BJ (cell line): ENCODE data around the gene ZNF366. TPM values are rescaled to one million over a fixed set of nuclear protein-coding genes. Genes with fewer than 3 reads are reported as not detected.

ENCODE experiments used
- CTCF ChIA-PET: fragments of 350-600 bp; formaldehyde crosslinking; extraction: SDS; loops from one replicate; lab custom pipeline; 2021; ENCODE audit warnings: antibody characterized with exemption, inconsistent platforms; lab: Yijun Ruan, JAX
- POLR2A ChIA-PET: fragments of 300-600 bp; sonication (Branson Sonifier 250); formaldehyde crosslinking; extraction: SDS; loops from one replicate; lab custom pipeline; 2021; ENCODE audit warnings: antibody characterized with exemption; lab: Charles Lee
- DNase-seq: peaks from one replicate; pipeline ENCODE4 v3.0.0-alpha.2; 2011; ENCODE audit warnings: low read depth
- H3K27me3 ChIP-seq: 2 replicates; pipeline ENCODE4 v1.6.0; 2011; ENCODE audit warnings: low read length; ENCODE audit not compliant: control insufficient read depth, insufficient read depth
- H3K36me3 ChIP-seq: 2 replicates; pipeline ENCODE4 v1.5.1; 2011; ENCODE audit warnings: low read length; ENCODE audit not compliant: control insufficient read depth, insufficient read depth
- H3K4me3 ChIP-seq: 2 replicates; pipeline ENCODE4 v1.5.1; 2011; ENCODE audit warnings: low read depth, mild to moderate bottlenecking, control low read depth, low read length
- CTCF ChIP-seq: IDR thresholded peaks from 2 replicates; pipeline ENCODE4 v1.5.1; 2011; ENCODE audit warnings: low read depth, mild to moderate bottlenecking, control low read depth, inconsistent platforms, low read length, moderate library complexity; ENCODE audit not compliant: insufficient read depth
- polyA plus RNA-seq: library from polyadenylated mRNA; depleted of rRNA; stranded (reverse); fragments of >200 nt; gene quantifications from 2 replicates; pipeline ENCODE4 v1.2.3, GENCODE V29; 2011

Gene ZNF366
- polyA plus RNA-seq, 1 experiment, result not detected

- no peaks in the 10 kb centered on the region for H3K36me3 ChIP-seq
- TF ChIP-seq CTCF, result no peak
- H3K27me3 ChIP-seq, result no peaks in the 10 kb centered on the region
- ChIA-PET POLR2A (interaction anchor here (0.7 kb wide), 1 partner anchor 657 kb away, joined by 4 read pairs; no protein-coding TSS in a partner anchor), CTCF (no interaction called here)
- H3K4me3 ChIP-seq, result no peak overlapping the region
- DNase-seq, result no peak
Observed at GRCh38 chr5:72497823-72498222, 9.4 kb downstream of the ZNF366 start.

GRCh38 chr5:72495410-72495809, 11.8 kb downstream of the ZNF366 start:
- H3K4me3 ChIP-seq, result no peak overlapping the region
- no peak for TF ChIP-seq CTCF
- no peak for DNase-seq
- no peaks in the 10 kb centered on the region for H3K27me3 ChIP-seq
- no peaks in the 10 kb centered on the region for H3K36me3 ChIP-seq
- CTCF ChIA-PET, result interaction anchor here (0.6 to 1.6 kb wide), 2 partner anchors 9 to 346 kb away, joined by 3 to 5 read pairs; no protein-coding TSS in a partner anchor
- POLR2A ChIA-PET, result no interaction called here

- no peaks in the 10 kb centered on the region for H3K36me3 ChIP-seq
- DNase-seq, result no peak
- CTCF ChIA-PET, result interaction anchor here (1.3 to 1.7 kb wide), 3 partner anchors 8 to 16 kb away, joined by 3 to 6 read pairs (median 5); no protein-coding TSS in a partner anchor
- H3K4me3 ChIP-seq, result no peak overlapping the region
- TF ChIP-seq CTCF, result no peak
- POLR2A ChIA-PET, result no interaction called here
- no peaks in the 10 kb centered on the region for H3K27me3 ChIP-seq
Observed at GRCh38 chr5:72494623-72495124, 12.5 kb downstream of the ZNF366 start.

- H3K27me3 ChIP-seq, result no peaks in the 10 kb centered on the region
- DNase-seq, result no peak
- no peak overlapping the region for H3K4me3 ChIP-seq
- CTCF ChIA-PET, result no interaction called here
- POLR2A ChIA-PET, result no interaction called here
- no peak for TF ChIP-seq CTCF
- no peaks in the 10 kb centered on the region for H3K36me3 ChIP-seq
Observed at GRCh38 chr5:72489536-72489935, 17.7 kb downstream of the ZNF366 start.

GRCh38 chr5:72488756-72489155, 18.5 kb downstream of the ZNF366 start:
- Histone ChIP-seq H3K27me3 (no peaks in the 10 kb centered on the region), H3K4me3 (no peak overlapping the region), H3K36me3 (no peaks in the 10 kb centered on the region)
- no peak for DNase-seq
- POLR2A ChIA-PET, result no interaction called here
- TF ChIP-seq CTCF, result no peak
- CTCF ChIA-PET, result no interaction called here
